PC-3 (cell line): ENCODE data around the gene IFT25. TPM values are rescaled to one million over a fixed set of nuclear protein-coding genes. Genes with fewer than 3 reads are reported as not detected.

Source experiments
- ATAC-seq: fragments of 200-7000 bp; cut with Tn5 transposase; 2 replicates; pipeline ENCODE4 v1.9.1; 2020; ENCODE audit warnings: mild to moderate bottlenecking, moderate library complexity
- BruUV-seq: library from RNA; stranded (reverse); fragments of 400-500 nt; replicated peaks from 2 replicates; lab custom pipeline; 2021; lab: Mats Ljungman, UMichigan
- CTCF ChIA-PET: fragments of 300-600 bp; sonication (Branson Sonifier 250); formaldehyde crosslinking; loops from one replicate; lab custom pipeline; 2022; ENCODE audit warnings: antibody characterized with exemption; lab: Charles Lee
- POLR2A ChIA-PET: fragments of 300-600 bp; sonication (Branson Sonifier 250); formaldehyde crosslinking; loops from one replicate; lab custom pipeline; 2022; ENCODE audit warnings: antibody characterized with exemption; ENCODE audit not compliant: unreplicated experiment; lab: Charles Lee
- DNase-seq: peaks from one replicate; pipeline ENCODE4 v3.0.0-alpha.2; 2015
- H2AFZ ChIP-seq: fragments of 300-600 bp; sonication (generic); 2 replicates; pipeline ENCODE4 v1.6.0; 2016; ENCODE audit warnings: antibody characterized with exemption, low read length
- H3F3A ChIP-seq: fragments of 300-600 bp; sonication (generic); one replicate; pipeline ENCODE4 v1.6.0; 2017; ENCODE audit warnings: antibody characterized with exemption, low read length, control low read depth, mild to moderate bottlenecking; ENCODE audit not compliant: unreplicated experiment
- H3K27ac ChIP-seq: fragments of 300-600 bp; sonication (generic); 2 replicates; pipeline ENCODE4 v1.5.1; 2016; ENCODE audit warnings: mild to moderate bottlenecking, low read length
- H3K27me3 ChIP-seq: fragments of 300-600 bp; sonication (generic); 2 replicates; pipeline ENCODE4 v1.6.1; 2016; ENCODE audit warnings: low read length, mixed read lengths
- H3K36me3 ChIP-seq: fragments of 300-600 bp; sonication (generic); 2 replicates; pipeline ENCODE4 v1.6.1; 2016; ENCODE audit warnings: low read depth, mixed run types, low read length, mixed read lengths
- H3K4me1 ChIP-seq: fragments of 300-600 bp; sonication (generic); 2 replicates; pipeline ENCODE4 v1.5.1; 2016; ENCODE audit warnings: low read length; ENCODE audit not compliant: insufficient read depth
- H3K4me2 ChIP-seq: fragments of 300-600 bp; sonication (generic); 2 replicates; pipeline ENCODE4 v1.6.0; 2016; ENCODE audit warnings: low read length
- H3K4me3 ChIP-seq: fragments of 300-600 bp; sonication (generic); 2 replicates; pipeline ENCODE4 v1.5.1; 2016; ENCODE audit warnings: mild to moderate bottlenecking, low read length, mixed read lengths
- H3K79me2 ChIP-seq: fragments of 300-600 bp; sonication (generic); 2 replicates; pipeline ENCODE4 v1.6.1; 2017; ENCODE audit warnings: low read length, mixed read lengths
- H3K9ac ChIP-seq: fragments of 300-600 bp; sonication (generic); 2 replicates; pipeline ENCODE4 v1.6.0; 2016; ENCODE audit warnings: mild to moderate bottlenecking, low read length
- H3K9me2 ChIP-seq: fragments of 300-600 bp; sonication (generic); replicated peaks from 2 replicates; pipeline ENCODE4 v1.6.1; 2016; ENCODE audit warnings: mixed run types, low read length, mixed read lengths
- H3K9me3 ChIP-seq: fragments of 300-600 bp; sonication (generic); 2 replicates; pipeline ENCODE4 v1.6.1; 2016; ENCODE audit warnings: low read length, mixed read lengths
- H4K20me1 ChIP-seq: fragments of 300-600 bp; sonication (generic); 2 replicates; pipeline ENCODE4 v1.6.1; 2016; ENCODE audit warnings: low read length, mixed read lengths
- CTCF ChIP-seq: fragments of 300-600 bp; sonication (generic); conservative IDR thresholded peaks from 2 replicates; pipeline ENCODE4 v1.5.1; 2017; ENCODE audit warnings: antibody characterized with exemption, low read depth, mild to moderate bottlenecking, low read length
- EZH2 ChIP-seq: fragments of 300-600 bp; sonication (generic); IDR thresholded peaks from one replicate; pipeline ENCODE4 v1.6.1; 2017; ENCODE audit warnings: antibody characterized with exemption, mild to moderate bottlenecking, low read length; ENCODE audit not compliant: unreplicated experiment
- EZH2phosphoT487 ChIP-seq: fragments of 300-600 bp; sonication (generic); IDR thresholded peaks from 2 replicates; pipeline ENCODE4 v1.6.1; 2018; ENCODE audit warnings: mild to moderate bottlenecking, antibody characterized with exemption, low read length, borderline replicate concordance
- intact Hi-C: fragments of 100-400 bp; cut with micrococcal nuclease; formaldehyde crosslinking; loops from 2 replicates; pipeline ENCODE4 v1.9.0; 2023
- total RNA-seq: library from RNA; depleted of rRNA; stranded (reverse); fragments of >200 nt; gene quantifications from 2 replicates; pipeline ENCODE4 v1.2.3, GENCODE V29; 2014

Gene IFT25
- total RNA-seq, 1 experiment from 2014 or later, result 66.7 TPM

- intact Hi-C loops, result loop anchor here (2.0 to 5.0 kb wide), 2 partner anchors 54 to 108 kb away; partner anchors contain the start of genes TCEANC2 and TMEM59
- Histone ChIP-seq H4K20me1 (no peaks in the 10 kb centered on the region), H3K27ac (no peak overlapping the region), H3K36me3 (no peaks in the 10 kb centered on the region), H3K9ac (peak overlapping the region; percentile 65), H3K27me3 (no peaks in the 10 kb centered on the region), H3K4me2 (peak overlapping the region; percentile 87), H2AFZ (peak overlapping the region; percentile 94), H3K9me2 (no peaks in the 10 kb centered on the region), H3K79me2 (peaks cover 66% of the 10 kb centered on the region), H3K4me3 (peak overlapping the region; percentile 96), H3F3A (peaks cover 7% of the 10 kb centered on the region), H3K4me1 (peaks cover 53% of the 10 kb centered on the region), H3K9me3 (no peaks in the 10 kb centered on the region)
- TF ChIP-seq EZH2 (no peak), CTCF (no peak), EZH2phosphoT487 (no peak)
- DNase-seq, result no peak
- POLR2A ChIA-PET, result interaction anchor here (0.6 to 0.9 kb wide), 2 partner anchors 55 to 174 kb away, joined by 3 to 7 read pairs; partner anchors contain the start of gene YIPF1
- CTCF ChIA-PET, result interaction anchor here (1.1 to 1.2 kb wide), 2 partner anchors 15 to 66 kb away, joined by 13 to 20 read pairs; no protein-coding TSS in a partner anchor
- ATAC-seq, result no peak
- BruUV-seq, result TSS peak; percentile 56
Measured at GRCh38 chr1:53944469-53945182, 873 bp downstream of the IFT25 start.

GRCh38 chr1:53943490-53944043 is 1.9 kb downstream of the IFT25 start:
- H3K9ac ChIP-seq, result no peak overlapping the region
- no peak overlapping the region for H2AFZ ChIP-seq
- H3K27me3 ChIP-seq, result no peaks in the 10 kb centered on the region
- H3K9me3 ChIP-seq, result no peaks in the 10 kb centered on the region
- no peak for TF ChIP-seq CTCF
- no peak for TF ChIP-seq EZH2
- TF ChIP-seq EZH2phosphoT487, result no peak
- H3K4me1 ChIP-seq, result peaks cover 63% of the 10 kb centered on the region
- intact Hi-C loops, result loop anchor here (2.0 kb wide), 1 partner anchor 53 kb away; no protein-coding TSS in a partner anchor
- ChIA-PET POLR2A (no interaction called here), CTCF (no interaction called here)
- no peak overlapping the region for H3K4me3 ChIP-seq
- H3K36me3 ChIP-seq, result no peaks in the 10 kb centered on the region
- ATAC-seq (no peak), DNase-seq (no peak)
- H4K20me1 ChIP-seq, result no peaks in the 10 kb centered on the region
- BruUV-seq, result no TSS peak
- peak overlapping the region; percentile 45; the same call in 1 of the 2 replicates for H3K4me2 ChIP-seq
- peaks cover 56% of the 10 kb centered on the region for H3K79me2 ChIP-seq
- peaks cover 8% of the 10 kb centered on the region for H3F3A ChIP-seq
- no peaks in the 10 kb centered on the region for H3K9me2 ChIP-seq
- H3K27ac ChIP-seq, result peak overlapping the region; percentile 63
